ENCODE measurements around the gene LRP6. TPM values are rescaled to one million over a fixed set of nuclear protein-coding genes. Genes with fewer than 3 reads are reported as not detected.

LRP6 gene
- total RNA-seq, 1 experiment from 2014 or later = 22.0 TPM

GRCh38 chr12:12229556-12230092, 37.2 kb downstream of the LRP6 start:
- no peaks in the 10 kb centered on the region for H3K9me3 ChIP-seq (ENCODE audit: control insufficient read depth, insufficient read depth, low read depth, low read length)
- ChIA-PET CTCF (no interaction called here), POLR2A (no interaction called here)
- H3K4me1 ChIP-seq (ENCODE audit: control insufficient read depth, insufficient read depth, low read length) = no peaks in the 10 kb centered on the region; the same call in 1 of the 2 replicates
- intact Hi-C loops (cut with micrococcal nuclease; ENCODE audit: unreplicated experiment) = no loop called here
- H3K27ac ChIP-seq (ENCODE audit: low read length) = no peak overlapping the region
- DNase-seq (ENCODE audit: low read depth, low spot score) (no peak), ATAC-seq (no peak)
- TSS peak; percentile 40 for BruUV-seq (replicated peaks)
- in situ Hi-C loops (cut with HindIII; ENCODE audit: low pct_unique_long_range_greater_than_20kb, low sequenced_read_pairs) = no loop called here
- no peak overlapping the region for H3K4me3 ChIP-seq (ENCODE audit: low read depth in 2 of 2, low read length in 2 of 2)
- no peaks in the 10 kb centered on the region for H3K36me3 ChIP-seq (ENCODE audit: control insufficient read depth, insufficient read depth, low read length)
- TF ChIP-seq TCF7L2 (IDR thresholded peaks at IDR 0.05; ENCODE audit: low read depth, low read length) (no peak), POLR2AphosphoS5 (IDR thresholded peaks at IDR 0.05; ENCODE audit: low read depth, low read length) (no peak), REST (IDR thresholded peaks at IDR 0.05; ENCODE audit: insufficient read depth in 1 of 2, low read depth in 2 of 2, low read length in 1 of 2) (no peak), SIN3A (IDR thresholded peaks at IDR 0.05; ENCODE audit: borderline replicate concordance, insufficient read depth, low read depth, low read length) (no peak), CTCF (IDR thresholded peaks at IDR 0.05) (no peak)
- no peaks in the 10 kb centered on the region for H3K27me3 ChIP-seq (ENCODE audit: control insufficient read depth, insufficient read depth, low read length)

GRCh38 chr12:12228402-12228801, 38.4 kb downstream of the LRP6 start:
- POLR2A ChIA-PET = interaction anchor here (0.5 kb wide), 1 partner anchor 38 kb away, joined by 3 read pairs; the partner anchor contains the start of gene LRP6
- TF ChIP-seq SIN3A (IDR thresholded peaks at IDR 0.05; ENCODE audit: borderline replicate concordance, insufficient read depth, low read depth, low read length) (no peak), REST (IDR thresholded peaks at IDR 0.05; ENCODE audit: insufficient read depth in 1 of 2, low read depth in 2 of 2, low read length in 1 of 2) (no peak), TCF7L2 (IDR thresholded peaks at IDR 0.05; ENCODE audit: low read depth, low read length) (no peak), POLR2AphosphoS5 (IDR thresholded peaks at IDR 0.05; ENCODE audit: low read depth, low read length) (no peak), CTCF (IDR thresholded peaks at IDR 0.05) (no peak)
- intact Hi-C loops (cut with micrococcal nuclease; ENCODE audit: unreplicated experiment) (no loop called here), in situ Hi-C loops (cut with HindIII; ENCODE audit: low pct_unique_long_range_greater_than_20kb, low sequenced_read_pairs) (no loop called here)
- H3K36me3 ChIP-seq (ENCODE audit: control insufficient read depth, insufficient read depth, low read length) = no peaks in the 10 kb centered on the region
- DNase-seq (ENCODE audit: low read depth, low spot score) = no peak
- ATAC-seq = no peak
- no peaks in the 10 kb centered on the region for H3K27me3 ChIP-seq (ENCODE audit: control insufficient read depth, insufficient read depth, low read length)
- BruUV-seq (replicated peaks) = no TSS peak
- H3K27ac ChIP-seq (ENCODE audit: low read length) = no peak overlapping the region
- no peaks in the 10 kb centered on the region for H3K9me3 ChIP-seq (ENCODE audit: control insufficient read depth, insufficient read depth, low read depth, low read length)
- no peaks in the 10 kb centered on the region; the same call in 1 of the 2 replicates for H3K4me1 ChIP-seq (ENCODE audit: control insufficient read depth, insufficient read depth, low read length)
- no peak overlapping the region for H3K4me3 ChIP-seq (ENCODE audit: low read depth in 2 of 2, low read length in 2 of 2)
- CTCF ChIA-PET = no interaction called here

Data from Panc1 (cell line).